Measurements from ENCODE around the gene DNER. TPM values are rescaled to one million over a fixed set of nuclear protein-coding genes. Genes with fewer than 3 reads are reported as not detected.

The DNER gene
- total RNA-seq, 4 donors from 2014 or later: 8.9 to 29.4 (median 19.5) TPM

- H3K27ac ChIP-seq: no peak overlapping the region
- no peak overlapping the region for H3K4me3 ChIP-seq
- no peak for DNase-seq (ENCODE audit: low spot score in 2 of 2)
- no peaks in the 10 kb centered on the region for H3K27me3 ChIP-seq
- TF ChIP-seq EP300 (IDR thresholded peaks at IDR 0.05) (no peak), POLR2AphosphoS5 (IDR thresholded peaks at IDR 0.05) (no peak), CTCF (IDR thresholded peaks at IDR 0.05) (no peak), POLR2A (IDR thresholded peaks at IDR 0.05) (no peak)
- WGBS: 93% methylated on average over 4 of the region's 4 CpGs
- H3K4me1 ChIP-seq: no peaks in the 10 kb centered on the region
- H3K9me3 ChIP-seq: peaks cover 3% of the 10 kb centered on the region
- no peaks in the 10 kb centered on the region for H3K36me3 ChIP-seq
These were observed 226.1 kb downstream of the DNER start for GRCh38 chr2:229488232-229488631.

GRCh38 chr2:229486673-229487072 lies 227.7 kb downstream of the DNER start:
- TF ChIP-seq CTCF (IDR thresholded peaks at IDR 0.05) (no peak), EP300 (IDR thresholded peaks at IDR 0.05) (no peak), POLR2AphosphoS5 (IDR thresholded peaks at IDR 0.05) (no peak), POLR2A (IDR thresholded peaks at IDR 0.05) (no peak)
- Histone ChIP-seq H3K4me3 (no peak overlapping the region), H3K27me3 (no peaks in the 10 kb centered on the region), H3K36me3 (no peaks in the 10 kb centered on the region), H3K27ac (no peak overlapping the region), H3K9me3 (peaks cover 3% of the 10 kb centered on the region), H3K4me1 (no peaks in the 10 kb centered on the region)
- no peak for DNase-seq (ENCODE audit: low spot score in 2 of 2)
- 93% methylated on average over 3 of the region's 3 CpGs for WGBS

GRCh38 chr2:229485857-229486256 lies 228.5 kb downstream of the DNER start:
- WGBS: 52% methylated on average over 8 of the region's 8 CpGs
- no peak overlapping the region for H3K4me3 ChIP-seq
- TF ChIP-seq POLR2A (IDR thresholded peaks at IDR 0.05): no peak
- no peak for TF ChIP-seq CTCF (IDR thresholded peaks at IDR 0.05)
- TF ChIP-seq POLR2AphosphoS5 (IDR thresholded peaks at IDR 0.05): no peak
- no peak for TF ChIP-seq EP300 (IDR thresholded peaks at IDR 0.05)
- H3K27me3 ChIP-seq: no peaks in the 10 kb centered on the region
- no peaks in the 10 kb centered on the region for H3K4me1 ChIP-seq
- H3K36me3 ChIP-seq: no peaks in the 10 kb centered on the region
- H3K9me3 ChIP-seq: peaks cover 3% of the 10 kb centered on the region
- no peak for DNase-seq (ENCODE audit: low spot score in 2 of 2)
- H3K27ac ChIP-seq: no peak overlapping the region

- TF ChIP-seq POLR2A (IDR thresholded peaks at IDR 0.05) (no peak), POLR2AphosphoS5 (IDR thresholded peaks at IDR 0.05) (no peak), CTCF (IDR thresholded peaks at IDR 0.05) (no peak), EP300 (IDR thresholded peaks at IDR 0.05) (no peak)
- H3K9me3 ChIP-seq: no peaks in the 10 kb centered on the region
- H3K4me3 ChIP-seq: no peak overlapping the region
- H3K4me1 ChIP-seq: no peaks in the 10 kb centered on the region
- 72% methylated on average over 4 of the region's 4 CpGs for WGBS
- H3K27me3 ChIP-seq: no peaks in the 10 kb centered on the region
- no peak for DNase-seq (ENCODE audit: low spot score in 2 of 2)
- H3K27ac ChIP-seq: no peak overlapping the region
- no peaks in the 10 kb centered on the region for H3K36me3 ChIP-seq
These were observed 237.0 kb downstream of the DNER start for GRCh38 chr2:229477269-229477755.

GRCh38 chr2:229475778-229476177 lies 238.6 kb downstream of the DNER start:
- Histone ChIP-seq H3K4me1 (no peaks in the 10 kb centered on the region), H3K27me3 (no peaks in the 10 kb centered on the region), H3K36me3 (no peaks in the 10 kb centered on the region), H3K27ac (no peak overlapping the region), H3K4me3 (no peak overlapping the region), H3K9me3 (no peaks in the 10 kb centered on the region)
- TF ChIP-seq POLR2AphosphoS5 (IDR thresholded peaks at IDR 0.05) (no peak), POLR2A (IDR thresholded peaks at IDR 0.05) (no peak), EP300 (IDR thresholded peaks at IDR 0.05) (no peak)
- no peak for DNase-seq (ENCODE audit: low spot score in 2 of 2)
- 55% methylated on average over 7 of the region's 7 CpGs for WGBS

GRCh38 chr2:229474125-229474524 lies 240.2 kb downstream of the DNER start:
- Histone ChIP-seq H3K27ac (no peak overlapping the region), H3K36me3 (no peaks in the 10 kb centered on the region), H3K4me3 (no peak overlapping the region), H3K27me3 (no peaks in the 10 kb centered on the region), H3K4me1 (no peaks in the 10 kb centered on the region), H3K9me3 (no peaks in the 10 kb centered on the region)
- TF ChIP-seq POLR2AphosphoS5 (IDR thresholded peaks at IDR 0.05): no peak
- TF ChIP-seq CTCF (IDR thresholded peaks at IDR 0.05): no peak
- no peak for TF ChIP-seq POLR2A (IDR thresholded peaks at IDR 0.05)
- TF ChIP-seq EP300 (IDR thresholded peaks at IDR 0.05): no peak
- DNase-seq (ENCODE audit: low spot score in 2 of 2): no peak
- 88% methylated on average over 4 of the region's 4 CpGs for WGBS
